WTC11 (cell line): ENCODE measurements around the gene ZPLD1. TPM values are rescaled to one million over a fixed set of nuclear protein-coding genes. Genes with fewer than 3 reads are reported as not detected.

Experiments
- ATAC-seq: fragments of 200-7000 bp; cut with Tn5 transposase; 2 replicates; pipeline ENCODE4 v1.10.0; 2021; ENCODE audit warnings: mild to moderate bottlenecking, moderate library complexity
- CTCF ChIA-PET: fragments of 300-600 bp; sonication (Branson Sonifier 250); formaldehyde crosslinking; loops from one replicate; lab custom pipeline; 2021; ENCODE audit warnings: antibody characterized with exemption; lab: Charles Lee
- POLR2A ChIA-PET: fragments of 350-600 bp; sonication (Branson Sonifier 250); formaldehyde crosslinking; loops from one replicate; lab custom pipeline; 2021; ENCODE audit warnings: antibody characterized with exemption; lab: Charles Lee
- DNase-seq: peaks from one replicate; pipeline ENCODE4 v3.0.0; 2021; ENCODE audit warnings: low spot score
- H3K27ac Mint-ChIP-seq: 2 replicates; pipeline ENCODE4 v1.8.0; 2021; ENCODE audit warnings: mixed read lengths
- H3K27me3 Mint-ChIP-seq: 2 replicates; pipeline ENCODE4 v1.8.0; 2021; ENCODE audit warnings: low read depth, mild to moderate bottlenecking, moderate library complexity, mixed read lengths
- H3K36me3 Mint-ChIP-seq: 2 replicates; pipeline ENCODE4 v1.8.0; 2021; ENCODE audit warnings: mixed read lengths
- H3K4me1 Mint-ChIP-seq: 2 replicates; pipeline ENCODE4 v1.8.0; 2022; ENCODE audit warnings: mixed read lengths
- H3K4me3 Mint-ChIP-seq: 2 replicates; pipeline ENCODE4 v1.8.0; 2021; ENCODE audit warnings: mild to moderate bottlenecking, moderate library complexity, mixed read lengths
- H3K9me3 Mint-ChIP-seq: 2 replicates; pipeline ENCODE4 v1.8.0; 2021; ENCODE audit warnings: mixed read lengths
- ATF3 ChIP-seq: sonication (generic); formaldehyde crosslinking; conservative IDR thresholded peaks from 2 replicates; pipeline ENCODE4 v1.8.1; 2022; ENCODE audit warnings: mild to moderate bottlenecking, missing genetic modification reagents
- ELF4 ChIP-seq: sonication (generic); formaldehyde crosslinking; IDR thresholded peaks from 2 replicates; pipeline ENCODE4 v1.8.1; 2022; ENCODE audit warnings: low read depth, mild to moderate bottlenecking, moderate library complexity, missing genetic modification reagents
- EMX1 ChIP-seq: fragments of 250-450 bp; sonication (Bioruptor Pico); IDR thresholded peaks from 2 replicates; pipeline ENCODE4 v1.8.0; 2021; ENCODE audit warnings: mild to moderate bottlenecking
- FOXJ3 ChIP-seq: sonication (generic); formaldehyde crosslinking; IDR thresholded peaks from 2 replicates; pipeline ENCODE4 v1.9.0; 2021; ENCODE audit warnings: missing genetic modification reagents, mild to moderate bottlenecking, borderline replicate concordance
- MXD4 ChIP-seq: fragments of 250-450 bp; sonication (Bioruptor Pico); IDR thresholded peaks from 2 replicates; pipeline ENCODE4 v1.8.0; 2021; ENCODE audit warnings: mild to moderate bottlenecking, moderate library complexity, borderline replicate concordance
- NFATC4 ChIP-seq: fragments of 250-450 bp; sonication (Bioruptor Pico); IDR thresholded peaks from 2 replicates; pipeline ENCODE4 v1.9.0; 2021; ENCODE audit warnings: mild to moderate bottlenecking
- NFE2L1 ChIP-seq: sonication (generic); formaldehyde crosslinking; IDR thresholded peaks from 2 replicates; pipeline ENCODE4 v1.8.1; 2023; ENCODE audit warnings: missing genetic modification reagents
- NR1H2 ChIP-seq: sonication (generic); formaldehyde crosslinking; IDR thresholded peaks from 2 replicates; pipeline ENCODE4 v1.9.0; 2021; ENCODE audit warnings: mild to moderate bottlenecking, moderate library complexity, missing genetic modification reagents
- PRDM15 ChIP-seq: sonication (generic); formaldehyde crosslinking; IDR thresholded peaks from 2 replicates; pipeline ENCODE4 v1.8.0; 2022; ENCODE audit warnings: missing genetic modification reagents
- PRRX2 ChIP-seq: fragments of 250-450 bp; sonication (Bioruptor Pico); IDR thresholded peaks from 2 replicates; pipeline ENCODE4 v1.8.0; 2021; ENCODE audit warnings: mild to moderate bottlenecking
- RORB ChIP-seq: fragments of 250-450 bp; sonication (Bioruptor Pico); IDR thresholded peaks from 2 replicates; pipeline ENCODE4 v1.9.0; 2021; ENCODE audit warnings: mild to moderate bottlenecking
- STAT6 ChIP-seq: sonication (generic); formaldehyde crosslinking; conservative IDR thresholded peaks from 2 replicates; pipeline ENCODE4 v1.8.1; 2023; ENCODE audit warnings: mild to moderate bottlenecking, low read depth, missing genetic modification reagents, moderate library complexity
- TCF7 ChIP-seq: sonication (generic); formaldehyde crosslinking; IDR thresholded peaks from 2 replicates; pipeline ENCODE4 v1.8.0; 2022; ENCODE audit warnings: mild to moderate bottlenecking, low read depth, missing genetic modification reagents, moderate library complexity
- TEAD1 ChIP-seq: sonication (generic); formaldehyde crosslinking; IDR thresholded peaks from 2 replicates; pipeline ENCODE4 v1.8.0; 2022; ENCODE audit warnings: mild to moderate bottlenecking, missing genetic modification reagents
- TEAD4 ChIP-seq: sonication (generic); formaldehyde crosslinking; IDR thresholded peaks from 2 replicates; pipeline ENCODE4 v1.8.0; 2022; ENCODE audit warnings: mild to moderate bottlenecking, missing genetic modification reagents
- ZNF232 ChIP-seq: sonication (generic); formaldehyde crosslinking; IDR thresholded peaks from 2 replicates; pipeline ENCODE4 v1.8.0; 2022; ENCODE audit warnings: mild to moderate bottlenecking, missing genetic modification reagents
- ZNF512 ChIP-seq: sonication (generic); formaldehyde crosslinking; IDR thresholded peaks from 2 replicates; pipeline ENCODE4 v1.8.1; 2022; ENCODE audit warnings: missing genetic modification reagents, borderline replicate concordance
- total RNA-seq: library from RNA; stranded (reverse); gene quantifications from 3 replicates; pipeline ENCODE4 v1.2.3, GENCODE V29; 2021
- TF ChIP-seq, protein P1 (sequence below): sonication (generic); formaldehyde crosslinking; IDR thresholded peaks from 2 replicates; pipeline ENCODE4 v1.8.1; 2023; ENCODE audit warnings: mild to moderate bottlenecking, missing genetic modification reagents, moderate library complexity
- TF ChIP-seq, protein P2 (sequence below): fragments of 250-450 bp; sonication (Bioruptor Pico); IDR thresholded peaks from 2 replicates; pipeline ENCODE4 v1.9.0; 2021; ENCODE audit warnings: moderate library complexity, mild to moderate bottlenecking, inconsistent platforms, borderline replicate concordance
- TF ChIP-seq, protein P3 (sequence below): fragments of 250-450 bp; sonication (Bioruptor Pico); IDR thresholded peaks from 2 replicates; pipeline ENCODE4 v2.1.2; 2022; ENCODE audit warnings: mild to moderate bottlenecking, moderate library complexity
- TF ChIP-seq, protein P4 (sequence below): fragments of 250-450 bp; sonication (Bioruptor Pico); IDR thresholded peaks from 2 replicates; pipeline ENCODE4 v1.9.0; 2021; ENCODE audit warnings: mild to moderate bottlenecking

ZPLD1 gene
- total RNA-seq, 1 experiment from 2014 or later, result not detected

DNA sequence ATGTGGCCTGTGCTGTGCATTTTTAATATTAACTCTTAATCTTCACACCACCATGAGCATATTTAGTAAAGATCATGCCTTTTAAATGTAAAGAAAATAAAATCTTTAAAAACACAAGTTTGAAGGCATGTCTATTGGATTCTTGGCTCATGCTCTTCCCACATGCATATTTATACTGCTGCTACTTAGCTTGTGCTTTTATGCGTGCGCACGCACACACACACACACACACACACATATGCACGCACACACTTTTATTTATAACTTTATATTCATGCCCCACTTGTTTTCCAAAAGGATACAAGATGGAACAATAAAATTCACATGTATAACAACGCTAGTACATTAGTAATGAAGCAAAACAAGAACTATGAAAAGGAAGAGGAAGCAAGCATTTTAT, 36.1 kb upstream of the ZPLD1 start:
- ATAC-seq, result no peak
- no peak overlapping the region for H3K4me3 Mint-ChIP-seq
- H3K27me3 Mint-ChIP-seq, result no peaks in the 10 kb centered on the region
- DNase-seq, result no peak
- peaks cover 3% of the 10 kb centered on the region; the same call in 1 of the 2 replicates for H3K9me3 Mint-ChIP-seq
- ChIA-PET POLR2A (no interaction called here), CTCF (no interaction called here)
- peaks cover 9% of the 10 kb centered on the region for H3K4me1 Mint-ChIP-seq
- TF ChIP-seq TCF7 (CRISPR knock-in tag), result no peak
- TF ChIP-seq, protein P1, sequence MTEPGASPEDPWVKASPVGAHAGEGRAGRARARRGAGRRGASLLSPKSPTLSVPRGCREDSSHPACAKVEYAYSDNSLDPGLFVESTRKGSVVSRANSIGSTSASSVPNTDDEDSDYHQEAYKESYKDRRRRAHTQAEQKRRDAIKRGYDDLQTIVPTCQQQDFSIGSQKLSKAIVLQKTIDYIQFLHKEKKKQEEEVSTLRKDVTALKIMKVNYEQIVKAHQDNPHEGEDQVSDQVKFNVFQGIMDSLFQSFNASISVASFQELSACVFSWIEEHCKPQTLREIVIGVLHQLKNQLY (CRISPR knock-in tag), result no peak
- TF ChIP-seq NFE2L1 (CRISPR knock-in tag), result no peak
- TF ChIP-seq RORB (CRISPR knock-in tag), result no peak
- TF ChIP-seq NFATC4, result no peak
- TF ChIP-seq TEAD4, result no peak
- TF ChIP-seq, protein P2, sequence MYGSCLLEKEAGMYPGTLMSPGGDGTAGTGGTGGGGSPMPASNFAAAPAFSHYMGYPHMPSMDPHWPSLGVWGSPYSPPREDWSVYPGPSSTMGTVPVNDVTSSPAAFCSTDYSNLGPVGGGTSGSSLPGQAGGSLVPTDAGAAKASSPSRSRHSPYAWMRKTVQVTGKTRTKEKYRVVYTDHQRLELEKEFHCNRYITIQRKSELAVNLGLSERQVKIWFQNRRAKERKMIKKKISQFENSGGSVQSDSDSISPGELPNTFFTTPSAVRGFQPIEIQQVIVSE (CRISPR knock-in tag), result no peak
- TF ChIP-seq STAT6 (CRISPR knock-in tag), result no peak
- TF ChIP-seq NR1H2 (CRISPR knock-in tag), result no peak
- TF ChIP-seq, protein P3, sequence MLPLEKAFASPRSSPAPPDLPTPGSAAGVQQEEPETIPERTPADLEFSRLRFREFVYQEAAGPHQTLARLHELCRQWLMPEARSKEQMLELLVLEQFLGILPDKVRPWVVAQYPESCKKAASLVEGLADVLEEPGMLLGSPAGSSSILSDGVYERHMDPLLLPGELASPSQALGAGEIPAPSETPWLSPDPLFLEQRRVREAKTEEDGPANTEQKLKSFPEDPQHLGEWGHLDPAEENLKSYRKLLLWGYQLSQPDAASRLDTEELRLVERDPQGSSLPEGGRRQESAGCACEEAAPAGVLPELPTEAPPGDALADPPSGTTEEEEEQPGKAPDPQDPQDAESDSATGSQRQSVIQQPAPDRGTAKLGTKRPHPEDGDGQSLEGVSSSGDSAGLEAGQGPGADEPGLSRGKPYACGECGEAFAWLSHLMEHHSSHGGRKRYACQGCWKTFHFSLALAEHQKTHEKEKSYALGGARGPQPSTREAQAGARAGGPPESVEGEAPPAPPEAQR (CRISPR knock-in tag), result no peak
- no peak for TF ChIP-seq PRRX2
- H3K27ac Mint-ChIP-seq, result no peak overlapping the region
- H3K36me3 Mint-ChIP-seq, result no peaks in the 10 kb centered on the region

- ChIA-PET CTCF (no interaction called here), POLR2A (no interaction called here)
- DNase-seq (no peak), ATAC-seq (no peak)
- Mint-ChIP-seq H3K4me3 (no peak overlapping the region), H3K27me3 (no peaks in the 10 kb centered on the region), H3K36me3 (no peaks in the 10 kb centered on the region), H3K27ac (no peak overlapping the region), H3K9me3 (peaks cover 3% of the 10 kb centered on the region; the same call in 1 of the 2 replicates), H3K4me1 (peaks cover 9% of the 10 kb centered on the region)
- TF ChIP-seq ELF4 (CRISPR knock-in tag) (no peak), ATF3 (CRISPR knock-in tag) (no peak), ZNF512 (CRISPR knock-in tag) (no peak), PRDM15 (CRISPR knock-in tag) (no peak), FOXJ3 (CRISPR knock-in tag) (no peak), MXD4 (CRISPR knock-in tag) (no peak), ZNF232 (no peak), TEAD1 (no peak), NR1H2 (CRISPR knock-in tag) (no peak), EMX1 (CRISPR knock-in tag) (no peak)
- TF ChIP-seq, protein P4, sequence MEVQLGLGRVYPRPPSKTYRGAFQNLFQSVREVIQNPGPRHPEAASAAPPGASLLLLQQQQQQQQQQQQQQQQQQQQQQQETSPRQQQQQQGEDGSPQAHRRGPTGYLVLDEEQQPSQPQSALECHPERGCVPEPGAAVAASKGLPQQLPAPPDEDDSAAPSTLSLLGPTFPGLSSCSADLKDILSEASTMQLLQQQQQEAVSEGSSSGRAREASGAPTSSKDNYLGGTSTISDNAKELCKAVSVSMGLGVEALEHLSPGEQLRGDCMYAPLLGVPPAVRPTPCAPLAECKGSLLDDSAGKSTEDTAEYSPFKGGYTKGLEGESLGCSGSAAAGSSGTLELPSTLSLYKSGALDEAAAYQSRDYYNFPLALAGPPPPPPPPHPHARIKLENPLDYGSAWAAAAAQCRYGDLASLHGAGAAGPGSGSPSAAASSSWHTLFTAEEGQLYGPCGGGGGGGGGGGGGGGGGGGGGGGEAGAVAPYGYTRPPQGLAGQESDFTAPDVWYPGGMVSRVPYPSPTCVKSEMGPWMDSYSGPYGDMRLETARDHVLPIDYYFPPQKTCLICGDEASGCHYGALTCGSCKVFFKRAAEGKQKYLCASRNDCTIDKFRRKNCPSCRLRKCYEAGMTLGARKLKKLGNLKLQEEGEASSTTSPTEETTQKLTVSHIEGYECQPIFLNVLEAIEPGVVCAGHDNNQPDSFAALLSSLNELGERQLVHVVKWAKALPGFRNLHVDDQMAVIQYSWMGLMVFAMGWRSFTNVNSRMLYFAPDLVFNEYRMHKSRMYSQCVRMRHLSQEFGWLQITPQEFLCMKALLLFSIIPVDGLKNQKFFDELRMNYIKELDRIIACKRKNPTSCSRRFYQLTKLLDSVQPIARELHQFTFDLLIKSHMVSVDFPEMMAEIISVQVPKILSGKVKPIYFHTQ, result no peak
- TF ChIP-seq, protein P1 (CRISPR knock-in tag), result no peak
These were observed 34.7 kb upstream of the ZPLD1 start for GRCh38 chr3:102400142-102400541.
